PFSK-1 (cell line): Measurements from ENCODE around the gene VPS29.

ENCODE experiments used
- FOXP2 ChIP-seq: optimal IDR thresholded peaks from 2 replicates; pipeline ENCODE3; 2011; ENCODE audit warnings: borderline replicate concordance, control low read depth, inconsistent platforms; ENCODE audit not compliant: insufficient read depth; ENCODE audit errors: extremely low read length, extremely low read depth
- POLR2AphosphoS5 ChIP-seq: IDR thresholded peaks from 2 replicates; pipeline ENCODE4 v1.6.1; 2012; ENCODE audit warnings: low read depth, mild to moderate bottlenecking, control low read depth, low read length, moderate library complexity
- REST ChIP-seq, 2 experiments: IDR thresholded peaks; 2 replicates each; pipeline versions ENCODE4 v1.6.1 to v1.8.0; 2011 to 2012; ENCODE audit warnings: low read depth in 2 of 2, low read length in 2 of 2, control low read depth in 1 of 2, inconsistent platforms in 1 of 2, mild to moderate bottlenecking in 1 of 2, moderate library complexity in 1 of 2; ENCODE audit not compliant: insufficient read depth in 1 of 2
- SIN3A ChIP-seq: IDR thresholded peaks from 2 replicates; pipeline ENCODE4 v1.6.1; 2012; ENCODE audit warnings: mild to moderate bottlenecking, low read length, moderate library complexity, borderline replicate concordance; ENCODE audit not compliant: insufficient read depth
- TAF1 ChIP-seq: IDR thresholded peaks from 2 replicates; pipeline ENCODE4 v1.6.1; 2012; ENCODE audit warnings: low read length, control low read depth, borderline replicate concordance; ENCODE audit not compliant: insufficient read depth

GRCh38 chr12:110548678-110549077, 46.8 kb upstream of the VPS29 start:
- TF ChIP-seq POLR2AphosphoS5 (no peak), REST (IDR thresholded peaks at IDR 0.05; ENCODE audit: insufficient read depth in 1 of 2, low read depth in 2 of 2, low read length in 2 of 2) (no peak), TAF1 (no peak), SIN3A (no peak), FOXP2 (no peak)
